Measurements from ENCODE around the gene LAD1. TPM values are rescaled to one million over a fixed set of nuclear protein-coding genes. Genes with fewer than 3 reads are reported as not detected.

LAD1 gene
- polyA plus RNA-seq, 3 donors = not detected

DNA sequence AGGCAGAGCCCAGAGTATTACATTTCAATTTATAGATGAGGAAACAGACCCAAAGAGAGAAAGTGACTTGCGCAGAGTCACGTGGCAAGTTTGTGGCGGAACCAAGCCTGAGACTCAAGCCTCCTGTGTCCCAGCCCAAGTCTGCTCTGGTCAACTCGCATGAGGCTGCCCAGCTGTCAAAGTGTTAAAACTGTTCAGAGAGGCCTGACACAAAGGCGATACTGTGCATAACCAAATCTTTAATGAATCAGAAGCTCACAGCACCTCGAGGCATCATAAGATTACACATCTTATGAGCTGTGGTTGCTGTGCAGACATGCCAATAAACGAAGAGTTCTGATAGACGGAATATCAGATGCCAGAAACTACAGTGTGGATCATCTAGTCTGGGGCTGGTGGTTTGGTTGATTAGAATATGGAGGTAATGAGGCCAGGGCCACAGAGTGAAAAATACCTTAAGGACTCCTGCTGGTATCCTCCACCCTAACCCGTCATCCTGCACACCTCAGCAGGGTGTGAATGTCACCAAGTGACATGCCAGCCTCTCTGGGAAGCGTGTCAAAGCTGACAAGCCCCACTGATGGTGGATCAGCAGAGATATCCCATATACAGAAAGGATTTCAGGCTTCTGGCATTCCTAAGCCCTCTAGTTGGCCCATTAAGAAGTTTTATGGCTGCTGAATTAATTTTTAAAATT, 63.8 kb downstream of the LAD1 start:
- H3K4me3 Mint-ChIP-seq = no peak overlapping the region

More for the DNA sequence above, 63.8 kb downstream of the LAD1 start:
- no peaks in the 10 kb centered on the region for H4K20me1 ChIP-seq (ENCODE audit: insufficient read depth, low read length)
- H3K9me3 ChIP-seq (replicated peaks in 1 of 2; ENCODE audit: control insufficient read depth in 1 of 2, insufficient read depth in 1 of 2, low read length in 2 of 2) = no peaks in the 10 kb centered on the region
- DNase-seq = no peak
- no peak for TF ChIP-seq CTCF (IDR thresholded peaks at IDR 0.05)
- no peaks in the 10 kb centered on the region for H3K36me3 Mint-ChIP-seq
- no peaks in the 10 kb centered on the region for H3K4me1 ChIP-seq (ENCODE audit: control insufficient read depth in 1 of 2, insufficient read depth in 2 of 2, low read length in 2 of 2)
- H3K4me3 ChIP-seq (replicated peaks in 1 of 3; ENCODE audit: low read depth in 2 of 3, low read length in 3 of 3) = no peak overlapping the region
- no peak overlapping the region for H3K9ac ChIP-seq (ENCODE audit: insufficient read depth, low read length, poor library complexity, severe bottlenecking)
- peaks cover 0 to 1% (median 0%) of the 10 kb centered on the region in 7 donors for H3K9me3 Mint-ChIP-seq
- H3K27ac ChIP-seq (ENCODE audit: low read depth in 1 of 2, low read length in 2 of 2) = no peak overlapping the region
- H3K27me3 ChIP-seq (ENCODE audit: control insufficient read depth in 2 of 2, insufficient read depth in 2 of 2, low read length in 2 of 2) = no peaks in the 10 kb centered on the region
- WGBS (ENCODE audit: insufficient coverage) = 93% methylated on average over 6 of the region's 10 CpGs
- H3K36me3 ChIP-seq (replicated peaks in 1 of 2; ENCODE audit: control insufficient read depth in 1 of 2, insufficient read depth in 2 of 2, low read length in 2 of 2) = no peaks in the 10 kb centered on the region
- intact Hi-C loops (cut with micrococcal nuclease) = no loop called here
- H3K27me3 Mint-ChIP-seq (ENCODE audit: low read depth in 3 of 3) = peaks cover 0 to 8% (median 8%) of the 10 kb centered on the region in 3 donors
- no peaks in the 10 kb centered on the region for H3K79me2 ChIP-seq (ENCODE audit: insufficient read depth, low read length)
- H3K27ac Mint-ChIP-seq = no peak overlapping the region
- H2AFZ ChIP-seq (ENCODE audit: insufficient read depth, low read depth, low read length, poor library complexity, severe bottlenecking) = no peak overlapping the region
- no peaks in the 10 kb centered on the region for H3K4me1 Mint-ChIP-seq
- H3K4me2 ChIP-seq (replicated peaks; ENCODE audit: extremely low read depth, low read length, poor library complexity, severe bottlenecking) = no peak overlapping the region

All from CD14-positive monocyte (primary cell).